HG02571 (cell line): ENCODE measurements around the gene CLEC4A.
"Not testable (repeated sequence)": the region's sequence is repeated elsewhere in the genome, so short reads cannot be mapped to it uniquely, and the experiment has no call there.

Source experiments
- ATAC-seq: cut with Tn5 transposase; IDR thresholded peaks from one replicate; pipeline ENCODE4 v1.9.1; 2021; ENCODE audit warnings: mild to moderate bottlenecking, moderate library complexity; ENCODE audit not compliant: unreplicated experiment

The CLEC4A gene

GRCh38 chr12:8133636-8134397 is 10.4 kb downstream of the CLEC4A start:
- ATAC-seq: not testable (repeated sequence)

GRCh38 chr12:8134398-8134930 is 11.0 kb downstream of the CLEC4A start:
- ATAC-seq: not testable (repeated sequence)

GRCh38 chr12:8141647-8142046 is 18.2 kb downstream of the CLEC4A start:
- ATAC-seq: not testable (repeated sequence)

- ATAC-seq: no peak
These were observed 19.8 kb downstream of the CLEC4A start for GRCh38 chr12:8143261-8143660.

- ATAC-seq: no peak
These were observed 22.5 kb downstream of the CLEC4A start for GRCh38 chr12:8145754-8146441.

GRCh38 chr12:8146442-8146771 is 23.0 kb downstream of the CLEC4A start:
- ATAC-seq: no peak

GRCh38 chr12:8154526-8154925 is 31.1 kb downstream of the CLEC4A start:
- ATAC-seq: no peak

- ATAC-seq: no peak
These were observed 33.0 kb downstream of the CLEC4A start for GRCh38 chr12:8156416-8156815.

GRCh38 chr12:8156845-8157244 is 33.4 kb downstream of the CLEC4A start, which contains the start of gene ZNF705A:
TSS of gene ZNF705A (plus strand) at chr12:8157015. CDS start at chr12:8172626, 15,611 bp downstream.
- ATAC-seq: no peak

- ATAC-seq: no peak
These were observed 34.2 kb downstream of the CLEC4A start for GRCh38 chr12:8157484-8158198.

GRCh38 chr12:8172911-8173310 is 49.5 kb downstream of the CLEC4A start:
- ATAC-seq: not testable (repeated sequence)

GRCh38 chr12:8179989-8180585 is 56.7 kb downstream of the CLEC4A start:
- not testable (repeated sequence) for ATAC-seq

- ATAC-seq: not testable (repeated sequence)
These were observed 57.9 kb downstream of the CLEC4A start for GRCh38 chr12:8181271-8181670.

- ATAC-seq: not testable (repeated sequence)
These were observed 59.5 kb downstream of the CLEC4A start for GRCh38 chr12:8182923-8183322.

- not testable (repeated sequence) for ATAC-seq
These were observed 59.9 kb downstream of the CLEC4A start for GRCh38 chr12:8183346-8183745.

- not testable (repeated sequence) for ATAC-seq
These were observed 60.8 kb downstream of the CLEC4A start for GRCh38 chr12:8184206-8184605.

- not testable (repeated sequence) for ATAC-seq
These were observed 64.7 kb downstream of the CLEC4A start for GRCh38 chr12:8188088-8188487.
